Osteocyte (in vitro differentiated cells): Measurements from ENCODE around the gene EIF1AD. TPM values are rescaled to one million over a fixed set of nuclear protein-coding genes. Genes with fewer than 3 reads are reported as not detected.
"Not testable (repeated sequence)": the region's sequence is repeated elsewhere in the genome, so short reads cannot be mapped to it uniquely, and the experiment has no call there.

Experiments used
- DNase-seq: peaks from one replicate; pipeline ENCODE4 v3.0.0; 2021; ENCODE audit warnings: mixed read lengths; ENCODE audit not compliant: unreplicated experiment; ENCODE audit errors: extremely low spot score
- H3K27ac Mint-ChIP-seq: one replicate; pipeline ENCODE4 v1.8.0; 2021; ENCODE audit warnings: mild to moderate bottlenecking, mixed read lengths; ENCODE audit not compliant: unreplicated experiment
- H3K27me3 Mint-ChIP-seq: one replicate; pipeline ENCODE4 v1.8.0; 2021; ENCODE audit warnings: mixed read lengths; ENCODE audit not compliant: unreplicated experiment
- H3K36me3 Mint-ChIP-seq: one replicate; pipeline ENCODE4 v1.8.0; 2021; ENCODE audit warnings: mixed read lengths; ENCODE audit not compliant: unreplicated experiment
- H3K4me1 Mint-ChIP-seq: one replicate; pipeline ENCODE4 v1.8.0; 2021; ENCODE audit warnings: mixed read lengths; ENCODE audit not compliant: unreplicated experiment
- H3K4me3 Mint-ChIP-seq: one replicate; pipeline ENCODE4 v1.8.0; 2021; ENCODE audit warnings: mild to moderate bottlenecking, moderate library complexity, mixed read lengths; ENCODE audit not compliant: unreplicated experiment
- H3K9me3 Mint-ChIP-seq: one replicate; pipeline ENCODE4 v1.8.0; 2021; ENCODE audit warnings: mixed read lengths; ENCODE audit not compliant: unreplicated experiment
- CTCF ChIP-seq: fragments of 200-600 bp; sonication (generic); IDR thresholded peaks from 2 replicates; pipeline ENCODE4 v1.5.0; 2021; ENCODE audit warnings: antibody characterized with exemption, mild to moderate bottlenecking, moderate library complexity
- total RNA-seq: library from RNA; stranded (reverse); gene quantifications from 2 replicates; pipeline ENCODE4 v1.2.1, GENCODE V29; 2021

The EIF1AD gene
- total RNA-seq, 1 donor from 2014 or later, result 34.6 TPM

GRCh38 chr11:66012946-66013761 is 11.2 kb upstream of the EIF1AD start:
- no peaks in the 10 kb centered on the region for H3K36me3 Mint-ChIP-seq
- no peak for TF ChIP-seq CTCF

GRCh38 chr11:66012371-66012945 is 10.5 kb upstream of the EIF1AD start:
- no peak for DNase-seq
- Mint-ChIP-seq H3K4me3 (no peak overlapping the region), H3K4me1 (peaks cover 32% of the 10 kb centered on the region), H3K27ac (no peak overlapping the region), H3K9me3 (no peaks in the 10 kb centered on the region), H3K27me3 (no peaks in the 10 kb centered on the region), H3K36me3 (no peaks in the 10 kb centered on the region)
- no peak for TF ChIP-seq CTCF

More at GRCh38 chr11:66012946-66013761, 11.2 kb upstream of the EIF1AD start:
- Mint-ChIP-seq H3K27me3 (no peaks in the 10 kb centered on the region), H3K27ac (no peak overlapping the region), H3K9me3 (no peaks in the 10 kb centered on the region), H3K4me3 (no peak overlapping the region), H3K4me1 (peaks cover 32% of the 10 kb centered on the region)
- no peak for DNase-seq

GRCh38 chr11:66011785-66012303 is 9.9 kb upstream of the EIF1AD start, which contains the start of gene CST6:
Gene CST6, plus strand, starts transcription at chr11:66012008. Its CDS starts 37 bp downstream, at chr11:66012045.
- H3K27me3 Mint-ChIP-seq, result no peaks in the 10 kb centered on the region
- no peaks in the 10 kb centered on the region for H3K9me3 Mint-ChIP-seq
- no peak within 1 kb of the TSS for H3K4me3 Mint-ChIP-seq
- H3K4me1 Mint-ChIP-seq, result peaks cover 29% of the 10 kb centered on the region
- no peak for DNase-seq
- H3K27ac Mint-ChIP-seq, result no peak within 1 kb of the TSS
- TF ChIP-seq CTCF, result no peak
- no peaks in the 10 kb centered on the region for H3K36me3 Mint-ChIP-seq

- no peak overlapping the region for H3K4me3 Mint-ChIP-seq
Measured at GRCh38 chr11:66011239-66011784, 9.4 kb upstream of the EIF1AD start.

GRCh38 chr11:66010036-66010435 is 8.1 kb upstream of the EIF1AD start:
- not testable (repeated sequence) for H3K27ac Mint-ChIP-seq, H3K9me3 Mint-ChIP-seq, H3K27me3 Mint-ChIP-seq, H3K36me3 Mint-ChIP-seq, H3K4me3 Mint-ChIP-seq, DNase-seq
- peaks cover 11% of the 10 kb centered on the region for H3K4me1 Mint-ChIP-seq

More at GRCh38 chr11:66011239-66011784, 9.4 kb upstream of the EIF1AD start:
- peaks cover 24% of the 10 kb centered on the region for H3K4me1 Mint-ChIP-seq
- no peak for DNase-seq
- H3K36me3 Mint-ChIP-seq, result no peaks in the 10 kb centered on the region
- no peaks in the 10 kb centered on the region for H3K27me3 Mint-ChIP-seq
- no peaks in the 10 kb centered on the region for H3K9me3 Mint-ChIP-seq
- H3K27ac Mint-ChIP-seq, result no peak overlapping the region
- no peak for TF ChIP-seq CTCF
